Measurements from ENCODE around the gene SIRT5.

Gene SIRT5

DNA sequence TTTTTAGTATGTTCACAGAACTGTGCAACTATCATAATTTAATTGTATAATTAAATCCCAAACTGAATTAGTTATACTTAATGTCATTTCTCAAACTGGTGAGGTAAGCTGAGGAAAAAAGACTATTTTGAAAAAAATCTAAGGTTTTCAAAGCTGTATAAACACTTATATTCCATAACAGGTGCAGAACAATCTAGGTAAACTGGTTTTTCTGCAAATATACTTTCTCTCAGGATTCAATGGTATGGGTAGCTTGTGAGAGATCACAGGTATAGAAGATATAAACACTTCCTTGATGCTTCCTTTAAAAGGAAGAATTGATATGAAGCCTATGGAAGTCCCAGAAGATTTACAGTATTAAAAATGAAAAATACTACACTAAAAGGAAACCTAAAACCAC lies 74.4 kb downstream of the SIRT5 start:
- TF ChIP-seq, protein P1, sequence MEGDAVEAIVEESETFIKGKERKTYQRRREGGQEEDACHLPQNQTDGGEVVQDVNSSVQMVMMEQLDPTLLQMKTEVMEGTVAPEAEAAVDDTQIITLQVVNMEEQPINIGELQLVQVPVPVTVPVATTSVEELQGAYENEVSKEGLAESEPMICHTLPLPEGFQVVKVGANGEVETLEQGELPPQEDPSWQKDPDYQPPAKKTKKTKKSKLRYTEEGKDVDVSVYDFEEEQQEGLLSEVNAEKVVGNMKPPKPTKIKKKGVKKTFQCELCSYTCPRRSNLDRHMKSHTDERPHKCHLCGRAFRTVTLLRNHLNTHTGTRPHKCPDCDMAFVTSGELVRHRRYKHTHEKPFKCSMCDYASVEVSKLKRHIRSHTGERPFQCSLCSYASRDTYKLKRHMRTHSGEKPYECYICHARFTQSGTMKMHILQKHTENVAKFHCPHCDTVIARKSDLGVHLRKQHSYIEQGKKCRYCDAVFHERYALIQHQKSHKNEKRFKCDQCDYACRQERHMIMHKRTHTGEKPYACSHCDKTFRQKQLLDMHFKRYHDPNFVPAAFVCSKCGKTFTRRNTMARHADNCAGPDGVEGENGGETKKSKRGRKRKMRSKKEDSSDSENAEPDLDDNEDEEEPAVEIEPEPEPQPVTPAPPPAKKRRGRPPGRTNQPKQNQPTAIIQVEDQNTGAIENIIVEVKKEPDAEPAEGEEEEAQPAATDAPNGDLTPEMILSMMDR (IDR thresholded peaks at IDR 0.05; ENCODE audit: low read depth, low read length): no peak
- H3K4me3 ChIP-seq (ENCODE audit: low read depth, low read length): no peak overlapping the region

DNA sequence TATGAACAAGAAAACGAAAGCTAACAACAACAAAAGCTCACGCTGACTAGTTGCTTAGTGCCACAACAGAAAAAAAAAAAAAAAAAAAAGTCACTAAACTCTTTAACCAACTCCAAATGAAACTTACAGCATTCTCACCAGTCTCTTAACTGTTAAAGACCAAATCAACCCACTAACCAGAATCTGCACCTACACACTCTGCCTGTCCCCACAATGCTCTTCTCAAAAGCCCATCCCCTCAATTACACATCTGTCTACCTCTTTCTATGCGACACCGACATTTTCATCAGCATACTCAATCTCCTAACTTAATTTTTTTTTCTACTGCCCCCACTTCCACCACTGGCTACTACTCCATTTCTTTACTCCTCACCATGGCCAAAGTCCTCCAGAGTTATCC lies 75.0 kb downstream of the SIRT5 start:
- TF ChIP-seq, protein P1 (IDR thresholded peaks at IDR 0.05; ENCODE audit: low read depth, low read length): no peak
- no peak overlapping the region for H3K4me3 ChIP-seq (ENCODE audit: low read depth, low read length)

DNA sequence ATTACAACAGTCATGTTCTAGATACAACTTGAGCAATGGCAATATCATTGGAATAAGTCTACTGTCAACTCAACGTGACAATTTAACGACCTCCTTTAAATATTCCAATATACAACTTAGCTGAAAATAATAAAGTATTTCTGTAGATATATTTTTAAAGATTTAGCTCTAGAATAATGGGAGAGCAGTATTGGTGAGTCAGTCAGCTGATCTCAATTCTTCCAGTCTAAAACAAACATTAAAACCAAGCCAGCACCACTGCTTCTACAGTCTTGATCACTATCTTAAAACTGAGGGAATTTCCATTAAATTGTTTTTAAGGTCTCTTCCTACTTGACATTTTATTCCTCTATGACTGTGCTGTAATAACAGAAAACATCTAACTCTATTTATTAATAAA lies 78.9 kb downstream of the SIRT5 start:
- TF ChIP-seq, protein P1 (IDR thresholded peaks at IDR 0.05; ENCODE audit: low read depth, low read length): no peak
- H3K4me3 ChIP-seq (ENCODE audit: low read depth, low read length): no peak overlapping the region

DNA sequence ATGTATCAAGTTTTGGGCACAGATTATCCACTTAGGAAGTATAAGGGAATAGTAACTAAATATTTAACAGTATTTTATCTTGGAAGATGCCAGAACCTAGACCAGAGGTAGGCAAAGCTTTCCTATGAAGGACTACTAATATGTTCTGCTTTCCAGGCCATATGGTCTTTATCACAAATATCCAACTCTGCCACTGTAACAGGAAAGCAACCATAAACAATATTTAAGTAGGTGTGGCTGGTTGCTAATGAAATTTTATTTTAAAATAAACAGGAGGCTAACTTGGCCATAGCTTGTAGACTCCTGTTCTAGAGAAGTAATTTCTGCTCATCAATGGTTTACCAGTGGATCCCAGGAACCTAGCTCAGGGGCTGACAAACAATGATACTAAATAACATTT lies 80.1 kb downstream of the SIRT5 start:
- H3K4me3 ChIP-seq (ENCODE audit: low read depth, low read length): no peak overlapping the region
- TF ChIP-seq, protein P1 (IDR thresholded peaks at IDR 0.05; ENCODE audit: low read depth, low read length): no peak

DNA sequence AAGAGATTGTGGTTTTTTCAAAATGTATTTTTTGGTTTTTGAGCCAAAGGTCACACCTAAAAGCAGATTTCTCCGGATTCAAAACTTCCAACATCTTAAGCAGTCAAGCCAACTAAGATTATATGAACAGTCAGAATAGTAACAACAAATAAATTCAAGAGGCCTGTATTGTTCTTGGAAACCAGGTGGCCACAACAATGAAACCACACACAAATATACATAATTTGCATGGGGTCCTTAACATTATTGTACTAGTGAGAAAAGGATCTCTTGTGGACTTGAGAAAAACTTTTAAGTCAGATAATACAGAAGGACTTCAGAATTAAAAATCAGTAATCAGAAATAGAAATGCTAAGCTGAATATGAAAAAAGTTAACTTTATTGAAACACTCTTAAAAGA lies 81.3 kb downstream of the SIRT5 start:
- TF ChIP-seq, protein P1 (IDR thresholded peaks at IDR 0.05; ENCODE audit: low read depth, low read length): no peak
- H3K4me3 ChIP-seq (ENCODE audit: low read depth, low read length): no peak overlapping the region

DNA sequence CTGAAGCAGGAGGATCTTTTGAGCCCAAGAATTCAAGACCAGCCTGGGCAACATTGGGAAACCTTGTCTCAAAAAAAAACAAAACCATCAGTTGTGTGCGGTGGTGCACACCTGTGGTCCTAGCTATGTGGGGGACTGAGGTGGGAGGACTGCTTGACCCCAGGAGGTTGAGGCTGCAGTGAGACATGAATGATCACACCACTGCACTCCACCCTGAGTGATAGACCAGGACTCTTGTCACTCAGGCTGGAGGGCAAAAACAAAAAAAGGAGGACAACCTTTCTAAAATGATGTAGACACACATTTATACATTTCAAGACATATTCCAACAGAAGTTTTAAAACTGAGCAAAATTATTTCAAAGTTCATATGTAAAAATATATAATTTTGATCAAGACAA lies 85.9 kb downstream of the SIRT5 start:
- TF ChIP-seq, protein P1 (IDR thresholded peaks at IDR 0.05; ENCODE audit: low read depth, low read length): no peak
- no peak overlapping the region for H3K4me3 ChIP-seq (ENCODE audit: low read depth, low read length)

DNA sequence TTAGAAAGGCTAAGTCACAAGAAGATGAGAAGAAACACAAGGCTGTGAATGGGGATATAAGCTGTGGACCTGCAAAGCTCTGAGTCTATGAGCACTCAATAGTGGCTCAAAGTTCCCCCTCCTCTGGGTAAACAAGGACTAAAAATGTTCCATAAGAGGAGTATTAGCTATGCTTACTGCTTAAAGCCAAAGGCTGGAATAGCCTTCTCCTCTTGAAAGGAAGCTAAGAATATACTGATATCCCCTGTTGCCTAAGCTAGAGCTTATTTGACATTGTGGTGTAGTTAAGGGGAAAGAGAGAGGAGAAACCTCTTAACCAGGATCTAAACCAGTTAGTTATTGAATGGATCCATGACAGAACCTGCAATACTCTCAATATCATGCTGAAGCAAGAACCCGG lies 86.5 kb downstream of the SIRT5 start:
- H3K4me3 ChIP-seq (ENCODE audit: low read depth, low read length): no peak overlapping the region
- TF ChIP-seq, protein P1 (IDR thresholded peaks at IDR 0.05; ENCODE audit: low read depth, low read length): no peak

Data from WI38 (cell line).